Psoas muscle (tissue), 8 donors: Measurements from ENCODE around the gene SLC39A2. TPM values are rescaled to one million over a fixed set of nuclear protein-coding genes. Genes with fewer than 3 reads are reported as not detected.
A peak's percentile ranks its signal among the peaks of the same experiment; 100 is the strongest.

Experiments used
- ATAC-seq, 4 donors: fragments of 200-7000 bp; cut with Tn5 transposase; one replicate each; pipeline ENCODE4 v1.9.1; 2020; ENCODE audit warnings: moderate library complexity in 3 of 4, mild to moderate bottlenecking in 2 of 4
- DNase-seq, 2 donors: peaks; one replicate each; pipeline ENCODE4 v3.0.0-alpha.2; 2020
- H3K27ac ChIP-seq: fragments of 200-600 bp; one replicate; pipeline ENCODE4 v1.8.0; 2022
- H3K27me3 ChIP-seq, 3 donors: fragments of 200-600 bp in 1 of 3; one replicate each; pipeline versions ENCODE4 v1.6.1 to v1.8.0; 2013 to 2022; ENCODE audit warnings: low read length in 2 of 3, mild to moderate bottlenecking in 2 of 3, moderate library complexity in 1 of 3; ENCODE audit not compliant: insufficient read depth in 3 of 3
- H3K36me3 ChIP-seq, 2 donors: fragments of 200-600 bp in 1 of 2; one replicate each; pipeline versions ENCODE4 v1.6.1 to v1.8.0; 2013 to 2022; ENCODE audit warnings: low read depth in 1 of 2, mild to moderate bottlenecking in 1 of 2, moderate library complexity in 1 of 2; ENCODE audit not compliant: insufficient read depth in 1 of 2
- H3K4me1 ChIP-seq: fragments of 200-600 bp; one replicate; pipeline ENCODE4 v1.8.0; 2022
- H3K4me3 ChIP-seq: fragments of 200-600 bp; one replicate; pipeline ENCODE4 v1.8.0; 2022; ENCODE audit warnings: mild to moderate bottlenecking
- H3K9me3 ChIP-seq: fragments of 200-600 bp; one replicate; pipeline ENCODE4 v1.8.0; 2022
- WGBS, 3 donors: extraction: QIAGEN DNeasy Blood & Tissue Kit; methylation state at CpG; one replicate each; pipeline versions ENCODE4 v1.1.6 to v1.1.7; 2013; 5-methylcytosine and 5-hydroxymethylcytosine counted together
- intact Hi-C, 2 donors: fragments of 100-400 bp; cut with DNase I; formaldehyde crosslinking; loops; one replicate each; pipeline versions ENCODE4 v1.11.0 to v1.14.2; 2022
- polyA plus RNA-seq, 3 donors: library from polyadenylated mRNA; stranded (reverse); fragments of 200-250 nt; gene quantifications; one replicate each; pipeline ENCODE4 v1.2.3, GENCODE V29; 2013
- total RNA-seq, 4 donors: library from RNA; stranded (reverse); fragmentation: NEBNext Ultra II Directional in 2 of 4; extraction: Animal tissue kit (Norgen Biotek cat#: 25700) in 2 of 4; gene quantifications; one replicate each; pipeline versions ENCODE4 v1.2.1 to v1.2.4, GENCODE V29; 2021 to 2023
- TF ChIP-seq, protein P1 (sequence below): fragments of 200-600 bp; IDR thresholded peaks from one replicate; pipeline ENCODE4 v1.8.0; 2022; ENCODE audit warnings: antibody characterized with exemption
- donor health status: healthy with polysubstance abuse.
- donor health status: DM: no; HTN: no; CAD: no; lungs with moderate emphysema.
- donor health status: Bipolar disorder and iron deficiency.
- donor health status: healthy.
- donor health status: DM: yes; HTN: yes; CAD: no.
- donor health status: DM: no; HTN: no; CAD: no.
- donor health status: DM: no; HTN: no; CAD: no.
- donor health status: DM: yes; HTN: yes; CAD: no.

SLC39A2 gene
- total and polyA plus RNA-seq, 7 donors: 0.04 TPM; not detected in 6

DNA sequence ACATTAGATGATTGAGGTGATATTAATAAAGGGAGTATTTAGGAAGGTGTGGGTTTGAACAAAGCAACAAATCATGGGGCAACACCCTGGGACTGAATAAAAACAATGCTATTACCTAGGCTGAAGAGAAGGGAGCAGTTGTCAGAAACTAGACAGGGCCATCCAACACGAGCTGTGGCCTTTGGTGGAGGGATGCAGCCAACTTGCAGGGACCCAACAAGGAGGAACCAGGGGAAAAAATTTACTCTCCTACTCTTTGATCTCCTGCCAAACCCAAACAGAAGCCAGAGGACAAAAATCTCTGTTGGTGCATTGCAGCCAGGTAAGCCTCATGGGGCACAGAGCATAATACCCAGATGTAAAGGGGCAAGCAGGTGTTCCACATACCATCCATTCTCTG, 12.0 kb downstream of the SLC39A2 start:
- ATAC-seq: no peak
- TF ChIP-seq, protein P1, sequence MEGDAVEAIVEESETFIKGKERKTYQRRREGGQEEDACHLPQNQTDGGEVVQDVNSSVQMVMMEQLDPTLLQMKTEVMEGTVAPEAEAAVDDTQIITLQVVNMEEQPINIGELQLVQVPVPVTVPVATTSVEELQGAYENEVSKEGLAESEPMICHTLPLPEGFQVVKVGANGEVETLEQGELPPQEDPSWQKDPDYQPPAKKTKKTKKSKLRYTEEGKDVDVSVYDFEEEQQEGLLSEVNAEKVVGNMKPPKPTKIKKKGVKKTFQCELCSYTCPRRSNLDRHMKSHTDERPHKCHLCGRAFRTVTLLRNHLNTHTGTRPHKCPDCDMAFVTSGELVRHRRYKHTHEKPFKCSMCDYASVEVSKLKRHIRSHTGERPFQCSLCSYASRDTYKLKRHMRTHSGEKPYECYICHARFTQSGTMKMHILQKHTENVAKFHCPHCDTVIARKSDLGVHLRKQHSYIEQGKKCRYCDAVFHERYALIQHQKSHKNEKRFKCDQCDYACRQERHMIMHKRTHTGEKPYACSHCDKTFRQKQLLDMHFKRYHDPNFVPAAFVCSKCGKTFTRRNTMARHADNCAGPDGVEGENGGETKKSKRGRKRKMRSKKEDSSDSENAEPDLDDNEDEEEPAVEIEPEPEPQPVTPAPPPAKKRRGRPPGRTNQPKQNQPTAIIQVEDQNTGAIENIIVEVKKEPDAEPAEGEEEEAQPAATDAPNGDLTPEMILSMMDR: no peak
- DNase-seq: no peak
- Histone ChIP-seq H3K4me3 (no peak overlapping the region), H3K27ac (no peak overlapping the region), H3K36me3 (peaks cover 0 to 2% of the 10 kb centered on the region in 2 donors), H3K27me3 (no peaks in the 10 kb centered on the region), H3K9me3 (no peaks in the 10 kb centered on the region), H3K4me1 (peaks cover 19% of the 10 kb centered on the region)
- WGBS, 3 donors: 73 to 79% (median 73%) methylated on average over 1 of the region's 1 CpG
- intact Hi-C loops: no loop called here

DNA sequence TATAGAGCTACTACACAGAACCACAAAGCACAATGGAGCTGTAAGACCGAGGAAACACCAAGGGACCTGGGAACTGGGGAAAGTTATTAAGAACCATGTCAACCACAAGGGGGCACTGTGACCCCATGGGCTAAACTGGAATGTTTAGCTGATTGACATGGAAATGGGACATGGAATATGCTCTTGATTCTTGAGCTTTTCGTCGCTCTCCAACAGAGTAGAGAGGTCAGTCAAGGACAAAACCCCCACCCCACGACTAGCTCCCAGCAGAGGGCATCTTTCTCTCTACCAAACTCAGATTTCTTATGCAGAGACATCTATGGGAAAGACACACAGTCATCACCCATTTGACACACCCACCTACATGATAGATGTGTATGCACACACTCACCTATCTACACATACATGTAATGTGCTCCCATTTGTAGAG, 15.7 kb downstream of the SLC39A2 start:
- peaks cover 54% of the 10 kb centered on the region for H3K4me1 ChIP-seq
- ATAC-seq (peak; percentile 74 to 86 (median 82)), DNase-seq (peak; percentile 81 to 90)
- TF ChIP-seq, protein P1: peak; percentile 99
- intact Hi-C loops: loop anchor here (1.0 to 5.0 kb wide), 4 partner anchors 25 to 90 kb away; no protein-coding TSS in a partner anchor
- H3K9me3 ChIP-seq: no peaks in the 10 kb centered on the region
- peaks cover 2 to 38% of the 10 kb centered on the region in 2 donors for H3K36me3 ChIP-seq
- peak overlapping the region; percentile 23 for H3K4me3 ChIP-seq
- 0 to 1% (median 1%) methylated on average over 4 of the region's 4 CpGs for WGBS, 3 donors
- H3K27ac ChIP-seq: peak overlapping the region; percentile 63
- no peaks in the 10 kb centered on the region for H3K27me3 ChIP-seq

DNA sequence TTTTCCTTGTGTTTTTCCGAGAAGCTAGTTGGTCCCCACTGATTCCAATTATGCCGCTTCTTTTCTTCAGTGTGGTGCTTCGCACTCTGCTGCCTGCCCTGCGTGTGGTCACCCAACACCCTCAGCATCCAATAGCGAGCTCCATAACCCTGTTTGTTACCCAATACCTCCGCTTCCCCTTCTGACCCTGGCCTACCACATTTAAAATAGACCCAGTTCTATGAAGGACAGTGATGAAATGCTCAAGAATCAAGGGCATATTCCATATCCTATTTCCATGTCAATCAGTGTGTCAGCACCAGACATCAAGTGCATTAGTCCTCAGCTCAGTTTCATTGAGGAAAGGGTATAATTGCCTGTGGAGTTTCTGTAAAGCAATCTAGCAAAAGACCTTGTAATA, 16.2 kb downstream of the SLC39A2 start:
- Histone ChIP-seq H3K36me3 (peaks cover 2 to 44% of the 10 kb centered on the region in 2 donors), H3K27me3 (no peaks in the 10 kb centered on the region), H3K27ac (peak overlapping the region; percentile 63), H3K4me1 (peaks cover 58% of the 10 kb centered on the region), H3K4me3 (peak overlapping the region; percentile 23), H3K9me3 (no peaks in the 10 kb centered on the region)
- DNase-seq (peak in 1 of 2 donors; percentile 63), ATAC-seq (peak; percentile 73 to 87 (median 83))
- 20 to 26% (median 24%) methylated on average over 6 of the region's 6 CpGs for WGBS, 3 donors
- intact Hi-C loops: loop anchor here (2.0 to 5.0 kb wide), 2 partner anchors 77 to 89 kb away; no protein-coding TSS in a partner anchor
- TF ChIP-seq, protein P1: no peak

DNA sequence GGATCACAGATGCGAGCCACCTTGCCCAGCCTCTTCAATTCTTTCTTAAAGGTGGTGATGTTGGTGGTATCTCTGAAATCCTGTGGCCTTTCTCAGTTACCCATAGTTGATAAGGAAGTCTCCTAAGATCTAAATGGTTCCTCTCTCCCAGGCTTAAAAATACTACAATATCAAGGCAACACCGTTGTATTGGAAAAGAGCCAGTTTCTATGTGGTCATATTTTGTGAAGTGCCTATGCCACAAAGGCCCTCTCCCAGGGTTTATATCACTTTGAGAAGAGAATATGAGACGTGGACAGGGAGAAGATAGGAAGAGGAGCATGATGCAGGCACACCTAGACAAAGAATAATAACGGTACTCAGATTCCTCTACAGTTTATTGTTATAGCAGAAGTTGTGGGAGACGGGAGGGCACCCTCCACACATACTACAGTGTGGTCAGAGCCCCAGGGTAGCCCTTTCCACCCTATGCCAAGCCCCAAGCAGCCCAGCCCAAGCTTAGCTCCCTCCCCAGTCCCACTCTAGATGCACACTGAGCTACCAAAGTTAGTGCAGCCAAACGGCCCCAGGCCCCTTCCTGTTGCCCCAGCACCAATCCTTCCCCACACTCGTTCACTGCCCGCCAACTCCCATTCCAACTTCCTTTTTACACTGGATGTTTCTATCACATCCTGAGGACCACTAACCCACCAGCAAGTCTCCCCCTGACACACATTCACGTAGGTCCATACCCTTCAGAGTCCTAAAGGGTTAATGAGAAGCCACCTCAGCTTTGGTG, 17.5 kb downstream of the SLC39A2 start:
- Histone ChIP-seq H3K27ac (peak overlapping the region; percentile 50), H3K9me3 (no peaks in the 10 kb centered on the region), H3K27me3 (no peaks in the 10 kb centered on the region), H3K4me3 (no peak overlapping the region), H3K36me3 (peaks cover 2 to 56% of the 10 kb centered on the region in 2 donors), H3K4me1 (peaks cover 71% of the 10 kb centered on the region)
- intact Hi-C loops: loop anchor here in 1 of 2 donors (5.0 kb wide), 1 partner anchor 76 kb away; no protein-coding TSS in a partner anchor
- no peak for DNase-seq
- TF ChIP-seq, protein P1: no peak
- 49 to 67% (median 55%) methylated on average over 9 of the region's 9 CpGs for WGBS, 3 donors
- ATAC-seq: no peak
